Astrocyte of the cerebellum (primary cell): Measurements from ENCODE around the gene FRK.

Source experiments
- DNase-seq: peaks from one replicate; pipeline ENCODE4 v3.0.0-alpha.2; 2011; ENCODE audit warnings: low read depth
- H3K4me3 ChIP-seq: 2 replicates; pipeline ENCODE4 v1.5.1; 2011; ENCODE audit warnings: mild to moderate bottlenecking, low read depth, low read length, moderate library complexity
- in situ Hi-C: cut with HindIII; loops from 2 replicates; pipeline ENCODE4 v1.10.0; 2017; ENCODE audit warnings: low sequenced_read_pairs
- TF ChIP-seq, protein P1 (sequence below): IDR thresholded peaks from 2 replicates; pipeline ENCODE4 v1.5.1; 2012; ENCODE audit warnings: low read length, low read depth, moderate library complexity, mild to moderate bottlenecking; ENCODE audit errors: missing control alignments

FRK gene

DNA sequence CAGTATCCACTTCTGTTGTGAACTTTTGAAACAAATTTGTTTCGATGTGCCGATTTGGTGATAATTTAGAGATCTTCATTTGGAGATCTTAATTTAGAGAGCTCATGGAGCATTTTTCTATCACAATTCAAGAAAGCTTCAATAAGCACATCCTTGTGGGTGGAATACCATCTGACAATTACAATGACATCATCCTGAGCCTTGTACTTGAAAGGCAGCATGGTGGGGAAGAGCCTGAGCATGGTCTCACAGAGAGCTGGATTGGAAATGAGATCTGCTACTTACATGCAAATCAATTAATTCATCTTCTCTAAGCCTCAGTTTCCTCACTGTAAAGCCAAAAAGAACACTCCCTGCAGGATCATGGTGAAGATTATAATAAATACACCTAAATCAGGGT, 75.9 kb downstream of the FRK start:
- TF ChIP-seq, protein P1, sequence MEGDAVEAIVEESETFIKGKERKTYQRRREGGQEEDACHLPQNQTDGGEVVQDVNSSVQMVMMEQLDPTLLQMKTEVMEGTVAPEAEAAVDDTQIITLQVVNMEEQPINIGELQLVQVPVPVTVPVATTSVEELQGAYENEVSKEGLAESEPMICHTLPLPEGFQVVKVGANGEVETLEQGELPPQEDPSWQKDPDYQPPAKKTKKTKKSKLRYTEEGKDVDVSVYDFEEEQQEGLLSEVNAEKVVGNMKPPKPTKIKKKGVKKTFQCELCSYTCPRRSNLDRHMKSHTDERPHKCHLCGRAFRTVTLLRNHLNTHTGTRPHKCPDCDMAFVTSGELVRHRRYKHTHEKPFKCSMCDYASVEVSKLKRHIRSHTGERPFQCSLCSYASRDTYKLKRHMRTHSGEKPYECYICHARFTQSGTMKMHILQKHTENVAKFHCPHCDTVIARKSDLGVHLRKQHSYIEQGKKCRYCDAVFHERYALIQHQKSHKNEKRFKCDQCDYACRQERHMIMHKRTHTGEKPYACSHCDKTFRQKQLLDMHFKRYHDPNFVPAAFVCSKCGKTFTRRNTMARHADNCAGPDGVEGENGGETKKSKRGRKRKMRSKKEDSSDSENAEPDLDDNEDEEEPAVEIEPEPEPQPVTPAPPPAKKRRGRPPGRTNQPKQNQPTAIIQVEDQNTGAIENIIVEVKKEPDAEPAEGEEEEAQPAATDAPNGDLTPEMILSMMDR: no peak
- in situ Hi-C loops: no loop called here
- DNase-seq: no peak
- no peak overlapping the region for H3K4me3 ChIP-seq

DNA sequence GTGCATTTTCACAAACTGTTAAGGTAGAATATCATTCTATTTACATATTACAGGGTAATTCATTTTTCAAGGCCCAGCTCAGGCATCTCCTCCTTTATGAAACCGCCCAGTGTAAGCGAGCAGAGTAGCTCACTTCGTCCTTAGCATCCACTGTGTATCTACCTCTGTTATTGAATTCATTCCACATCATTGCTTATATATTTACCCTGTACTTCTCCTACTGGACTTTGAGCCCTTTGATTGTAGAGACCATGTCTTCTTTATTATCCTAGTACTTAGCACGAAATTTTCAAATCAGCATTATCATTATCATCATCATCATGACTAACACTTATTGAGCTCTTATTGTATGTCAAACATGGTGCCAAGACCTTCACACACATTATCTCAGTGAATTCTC, 76.7 kb downstream of the FRK start:
- TF ChIP-seq, protein P1: no peak
- in situ Hi-C loops: no loop called here

DNA sequence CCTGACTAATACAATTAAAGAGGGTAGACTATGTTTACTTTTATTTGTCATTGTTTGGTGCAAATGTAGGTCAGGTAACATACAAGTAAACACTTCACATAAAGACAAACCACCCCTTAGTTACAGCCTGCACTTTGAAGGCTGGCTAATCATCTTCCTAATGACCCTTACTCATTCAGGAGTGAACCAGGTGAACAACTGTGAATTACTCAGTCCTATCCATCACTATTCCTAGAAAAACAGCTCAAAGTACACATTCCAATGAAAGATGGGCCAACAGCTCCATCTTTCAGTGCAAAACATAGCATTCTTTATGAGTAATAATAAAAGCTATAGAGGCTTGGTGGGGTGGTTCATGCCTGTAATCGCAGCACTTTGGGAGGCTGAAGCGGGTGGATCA, 78.2 kb downstream of the FRK start:
- in situ Hi-C loops: no loop called here
- DNase-seq: no peak
- H3K4me3 ChIP-seq: no peak overlapping the region
- TF ChIP-seq, protein P1: no peak

More for the DNA sequence above, 76.7 kb downstream of the FRK start:
- DNase-seq: no peak
- H3K4me3 ChIP-seq: no peak overlapping the region

DNA sequence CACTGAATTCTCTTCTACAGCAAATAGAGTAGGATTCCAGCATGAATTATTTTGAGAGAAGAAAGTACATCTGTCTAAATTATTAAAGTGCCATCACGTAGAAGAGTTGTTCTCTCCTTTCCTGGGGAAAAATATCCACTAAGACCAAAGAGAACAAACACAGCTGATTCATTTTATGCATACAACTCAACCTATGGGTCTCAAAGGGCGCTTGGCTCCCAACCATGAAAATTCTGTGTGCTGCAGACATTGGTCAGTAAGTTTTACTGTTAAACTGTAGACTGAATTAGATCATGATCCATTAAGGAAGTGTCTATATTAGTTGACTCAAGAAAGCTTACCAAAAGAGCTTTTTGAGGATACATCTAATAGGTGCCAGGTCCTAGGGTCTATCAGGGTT, 83.5 kb downstream of the FRK start:
- in situ Hi-C loops: no loop called here
- H3K4me3 ChIP-seq: no peak overlapping the region
- no peak for DNase-seq
- TF ChIP-seq, protein P1: no peak

DNA sequence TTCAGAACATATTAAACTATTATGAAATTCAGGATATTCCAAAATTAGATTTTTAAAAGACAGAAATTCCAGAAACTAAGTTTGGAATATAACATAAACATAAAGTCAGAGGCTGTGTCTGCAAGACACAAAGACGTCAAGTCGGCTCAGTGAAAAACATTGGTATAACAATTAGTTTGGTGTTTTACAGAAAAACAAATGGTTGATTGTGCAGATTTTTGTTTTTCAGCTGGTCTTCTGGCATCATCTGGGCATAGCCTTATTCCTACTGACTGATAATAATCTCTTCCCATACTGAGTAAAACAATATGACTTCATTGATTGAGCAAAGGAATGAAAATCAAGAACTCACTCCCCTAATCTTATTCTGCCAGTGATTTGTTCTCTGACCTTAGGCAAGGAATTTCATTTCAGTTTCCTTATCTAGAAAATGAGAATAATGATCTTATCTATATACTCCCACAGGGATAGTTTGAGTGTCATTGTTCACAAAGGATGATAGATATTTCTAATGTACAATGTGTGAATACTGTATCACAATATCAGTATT, 84.3 kb downstream of the FRK start:
- DNase-seq: no peak
- in situ Hi-C loops: no loop called here
- TF ChIP-seq, protein P1: no peak
- no peak overlapping the region for H3K4me3 ChIP-seq

DNA sequence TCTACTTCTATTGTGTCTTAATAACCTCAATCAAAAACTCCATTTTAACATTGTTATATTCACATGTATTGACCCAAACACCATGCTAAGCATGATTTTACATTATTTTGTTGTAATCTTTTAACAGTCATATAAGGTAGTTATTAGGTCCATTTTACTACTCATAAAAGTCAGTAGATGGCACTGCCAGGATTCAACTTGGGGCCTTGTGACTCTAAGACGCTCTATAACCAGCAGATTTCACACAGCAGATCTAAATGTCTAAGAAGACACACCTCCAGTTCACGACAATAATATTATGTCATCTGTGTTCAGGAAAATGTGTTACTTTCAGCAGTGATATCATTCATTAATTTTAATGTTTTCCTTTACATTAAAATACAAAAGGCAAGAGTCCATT, 88.0 kb downstream of the FRK start:
- in situ Hi-C loops: no loop called here
- TF ChIP-seq, protein P1: no peak
- DNase-seq: no peak
- H3K4me3 ChIP-seq: no peak overlapping the region

DNA sequence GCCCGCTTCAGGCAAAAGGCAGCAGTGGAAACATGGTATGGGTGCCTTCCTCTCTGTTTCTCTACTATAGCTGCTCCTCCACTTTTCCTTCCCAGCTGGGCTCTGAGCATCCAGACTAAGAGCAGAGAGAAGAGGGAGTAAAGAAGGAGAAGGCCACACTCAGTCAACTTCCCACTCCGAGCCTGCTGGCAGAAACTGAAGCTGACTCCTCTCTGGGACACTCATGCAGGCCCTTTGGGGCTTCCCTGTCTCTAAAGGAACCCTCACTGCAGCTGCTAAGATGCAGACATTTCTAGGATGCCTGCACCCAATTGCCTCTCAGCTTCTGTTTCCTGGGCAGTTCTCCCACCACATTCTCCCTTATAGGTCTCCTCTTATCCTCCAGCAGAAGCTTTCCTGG, 88.9 kb downstream of the FRK start:
- in situ Hi-C loops: no loop called here
- no peak overlapping the region for H3K4me3 ChIP-seq
- DNase-seq: no peak
- TF ChIP-seq, protein P1: no peak
